Panc1 (cell line): ENCODE data around the gene LSM5. TPM values are rescaled to one million over a fixed set of nuclear protein-coding genes. Genes with fewer than 3 reads are reported as not detected.

Experiments used
- ATAC-seq: fragments of 200-7000 bp; cut with Tn5 transposase; 2 replicates; pipeline ENCODE4 v1.9.1; 2020; ENCODE audit warnings: mild to moderate bottlenecking, moderate library complexity
- BruUV-seq: library from RNA; stranded (reverse); fragments of 400-500 nt; replicated peaks from 2 replicates; lab custom pipeline; 2021; lab: Mats Ljungman, UMichigan
- CTCF ChIA-PET: fragments of 300-600 bp; sonication (Branson Sonifier 250); formaldehyde crosslinking; loops from one replicate; lab custom pipeline; 2022; ENCODE audit warnings: antibody characterized with exemption; lab: Charles Lee
- POLR2A ChIA-PET: fragments of 300-600 bp; sonication (Branson Sonifier 250); formaldehyde crosslinking; loops from one replicate; lab custom pipeline; 2022; ENCODE audit warnings: antibody characterized with exemption; lab: Charles Lee
- DNase-seq: peaks from one replicate; pipeline ENCODE4 v3.0.0-alpha.2; 2010; ENCODE audit warnings: low read depth, low spot score
- H3K27ac ChIP-seq: 2 replicates; pipeline ENCODE4 v1.5.1; 2011; ENCODE audit warnings: mild to moderate bottlenecking, low read length, inconsistent platforms
- H3K27me3 ChIP-seq: fragments of 200-500 bp; sonication (Bioruptor generic); 2 replicates; pipeline ENCODE4 v1.6.0; 2014; ENCODE audit warnings: low read length, inconsistent platforms; ENCODE audit not compliant: control insufficient read depth, insufficient read depth
- H3K36me3 ChIP-seq: fragments of 200-500 bp; sonication (Bioruptor generic); 2 replicates; pipeline ENCODE4 v1.5.1; 2014; ENCODE audit warnings: inconsistent platforms, mild to moderate bottlenecking, low read length, moderate library complexity; ENCODE audit not compliant: control insufficient read depth, insufficient read depth
- H3K4me1 ChIP-seq: 2 replicates; pipeline ENCODE4 v1.5.1; 2011; ENCODE audit warnings: inconsistent platforms, mild to moderate bottlenecking, low read length, moderate library complexity; ENCODE audit not compliant: control insufficient read depth, insufficient read depth
- H3K4me3 ChIP-seq, 2 experiments: 2 replicates each; pipeline ENCODE4 v1.5.1; 2011 to 2012; ENCODE audit warnings: low read depth in 2 of 2, low read length in 2 of 2, mild to moderate bottlenecking in 2 of 2, inconsistent platforms in 1 of 2, moderate library complexity in 1 of 2
- H3K9me3 ChIP-seq: fragments of 200-500 bp; sonication (Bioruptor generic); 2 replicates; pipeline ENCODE4 v1.5.1; 2014; ENCODE audit warnings: low read depth, mild to moderate bottlenecking, inconsistent platforms, low read length, moderate library complexity; ENCODE audit not compliant: control insufficient read depth, insufficient read depth
- CTCF ChIP-seq: fragments of 450-650 bp; IDR thresholded peaks from 2 replicates; pipeline ENCODE4 v1.5.1; 2017; ENCODE audit warnings: mild to moderate bottlenecking
- POLR2AphosphoS5 ChIP-seq: IDR thresholded peaks from 2 replicates; pipeline ENCODE4 v1.6.1; 2012; ENCODE audit warnings: mild to moderate bottlenecking, low read depth, low read length, moderate library complexity
- REST ChIP-seq, 2 experiments: IDR thresholded peaks; 2 replicates each; pipeline ENCODE4 v1.6.1; 2011 to 2012; ENCODE audit warnings: low read depth in 2 of 2, control low read depth in 1 of 2, low read length in 1 of 2, mild to moderate bottlenecking in 1 of 2, moderate library complexity in 1 of 2; ENCODE audit not compliant: insufficient read depth in 1 of 2
- SIN3A ChIP-seq: IDR thresholded peaks from 2 replicates; pipeline ENCODE4 v1.6.1; 2012; ENCODE audit warnings: low read depth, mild to moderate bottlenecking, low read length, moderate library complexity, borderline replicate concordance; ENCODE audit not compliant: insufficient read depth
- TCF7L2 ChIP-seq: IDR thresholded peaks from 2 replicates; pipeline ENCODE4 v1.6.1; 2011; ENCODE audit warnings: mild to moderate bottlenecking, low read depth, low read length, inconsistent platforms
- in situ Hi-C: cut with HindIII; loops from 2 replicates; pipeline ENCODE4 v1.10.0; 2016; ENCODE audit warnings: low sequenced_read_pairs, low pct_unique_long_range_greater_than_20kb
- intact Hi-C: fragments of 100-400 bp; cut with micrococcal nuclease; formaldehyde crosslinking; loops from one replicate; pipeline ENCODE4 v1.10.0; 2022; ENCODE audit not compliant: unreplicated experiment
- total RNA-seq: library from RNA; stranded (reverse); gene quantifications from one replicate; pipeline ENCODE4 v1.2.1, GENCODE V29; 2021; ENCODE audit not compliant: unreplicated experiment

LSM5 gene
- total RNA-seq, 1 experiment from 2014 or later, result 109 TPM

- Histone ChIP-seq H3K36me3 (no peaks in the 10 kb centered on the region), H3K4me1 (peaks cover 3% of the 10 kb centered on the region; the same call in 1 of the 2 replicates), H3K27me3 (no peaks in the 10 kb centered on the region), H3K9me3 (peaks cover 11% of the 10 kb centered on the region; the same call in 1 of the 2 replicates), H3K27ac (peak overlapping the region; percentile 18; the same call in 1 of the 2 replicates), H3K4me3 (no peak overlapping the region)
- POLR2A ChIA-PET, result no interaction called here
- DNase-seq (no peak), ATAC-seq (no peak)
- intact Hi-C loops (no loop called here), in situ Hi-C loops (no loop called here)
- no TSS peak for BruUV-seq
- TF ChIP-seq CTCF (no peak), REST (IDR thresholded peaks at IDR 0.05; ENCODE audit: insufficient read depth in 1 of 2, low read depth in 2 of 2, low read length in 1 of 2) (no peak), TCF7L2 (no peak), POLR2AphosphoS5 (no peak), SIN3A (no peak)
- CTCF ChIA-PET, result no interaction called here
Measured at GRCh38 chr7:32507414-32507813, 17.2 kb upstream of the LSM5 start.

GRCh38 chr7:32506266-32507054 is 16.3 kb upstream of the LSM5 start:
- POLR2A ChIA-PET, result no interaction called here
- DNase-seq, result peak; percentile 78
- CTCF ChIA-PET, result no interaction called here
- Histone ChIP-seq H3K36me3 (no peaks in the 10 kb centered on the region), H3K27ac (peak overlapping the region; percentile 45; the same call in 1 of the 2 replicates), H3K27me3 (no peaks in the 10 kb centered on the region), H3K4me1 (peaks cover 7% of the 10 kb centered on the region), H3K4me3 (peak overlapping the region in 1 of 2 experiments; percentile 14; a peak in 2 of 4 replicates), H3K9me3 (peaks cover 11% of the 10 kb centered on the region; the same call in 1 of the 2 replicates)
- no peak for TF ChIP-seq TCF7L2
- TF ChIP-seq REST (IDR thresholded peaks at IDR 0.05; ENCODE audit: insufficient read depth in 1 of 2, low read depth in 2 of 2, low read length in 1 of 2), result no peak
- TF ChIP-seq SIN3A, result no peak
- no peak for TF ChIP-seq POLR2AphosphoS5
- no peak for TF ChIP-seq CTCF
- BruUV-seq, result no TSS peak
- intact Hi-C loops (no loop called here), in situ Hi-C loops (no loop called here)
- peak; percentile 91 for ATAC-seq
